ENCODE data around the gene SMYD3.

The SMYD3 gene

DNA sequence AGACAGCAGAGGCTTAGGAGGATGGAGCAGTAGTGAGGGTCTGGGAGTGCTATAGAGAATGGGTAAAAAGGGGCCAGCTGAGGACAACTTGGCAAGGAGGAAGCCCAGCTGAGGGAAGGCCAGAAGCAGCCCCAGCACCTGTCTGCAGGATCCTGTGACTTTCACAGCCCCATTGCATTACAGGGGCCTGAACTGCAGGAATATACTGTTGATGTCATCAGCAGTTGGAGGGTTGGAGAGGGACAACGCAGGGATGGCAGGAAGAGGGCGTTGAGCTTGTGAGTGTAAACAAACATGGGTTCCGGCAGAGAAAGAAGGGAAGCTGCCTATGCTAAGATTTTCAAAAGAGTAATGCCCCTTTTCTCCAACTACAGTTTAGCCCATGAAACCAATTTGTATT lies 628.5 kb downstream of the SMYD3 start:
- no peak for DNase-seq

DNA sequence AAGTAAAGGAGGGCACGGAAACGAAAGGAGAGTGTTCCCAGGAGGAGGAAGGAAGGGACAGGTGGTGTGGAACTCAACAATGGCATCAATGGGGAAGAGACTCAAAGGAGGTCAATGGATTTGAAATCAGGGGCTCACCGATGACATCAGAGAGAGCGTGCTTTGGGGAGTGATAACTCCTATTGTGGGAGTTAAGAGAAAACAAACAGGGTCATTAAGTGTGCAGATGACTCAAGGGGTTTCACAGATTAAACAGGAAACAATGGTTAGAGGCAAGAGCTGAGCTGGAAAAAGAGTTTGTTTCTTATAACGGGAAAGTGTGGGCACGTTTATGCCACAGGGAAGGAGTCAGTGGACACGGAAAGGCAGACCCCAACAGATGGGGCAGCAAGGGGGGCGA lies 629.1 kb downstream of the SMYD3 start:
- DNase-seq = no peak

DNA sequence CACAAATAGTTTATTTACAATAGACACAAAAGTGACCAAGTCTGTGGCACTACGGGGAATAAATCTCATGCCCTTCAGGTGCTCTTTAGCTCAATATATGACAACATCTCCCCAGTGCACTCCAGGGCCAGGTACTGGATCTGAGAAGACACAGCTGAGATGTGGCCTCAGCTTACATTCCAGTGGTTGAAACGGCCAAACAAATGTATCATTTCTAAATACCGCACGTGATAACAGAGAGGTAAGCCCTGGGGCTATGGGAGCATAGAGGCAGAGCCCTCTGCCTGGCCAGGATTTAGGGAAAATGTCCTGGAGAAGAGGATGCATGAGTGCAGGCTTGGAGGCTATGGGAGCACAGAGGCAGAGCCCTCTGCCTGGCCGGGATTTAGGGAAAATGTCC lies 630.5 kb downstream of the SMYD3 start:
- no peak for DNase-seq

DNA sequence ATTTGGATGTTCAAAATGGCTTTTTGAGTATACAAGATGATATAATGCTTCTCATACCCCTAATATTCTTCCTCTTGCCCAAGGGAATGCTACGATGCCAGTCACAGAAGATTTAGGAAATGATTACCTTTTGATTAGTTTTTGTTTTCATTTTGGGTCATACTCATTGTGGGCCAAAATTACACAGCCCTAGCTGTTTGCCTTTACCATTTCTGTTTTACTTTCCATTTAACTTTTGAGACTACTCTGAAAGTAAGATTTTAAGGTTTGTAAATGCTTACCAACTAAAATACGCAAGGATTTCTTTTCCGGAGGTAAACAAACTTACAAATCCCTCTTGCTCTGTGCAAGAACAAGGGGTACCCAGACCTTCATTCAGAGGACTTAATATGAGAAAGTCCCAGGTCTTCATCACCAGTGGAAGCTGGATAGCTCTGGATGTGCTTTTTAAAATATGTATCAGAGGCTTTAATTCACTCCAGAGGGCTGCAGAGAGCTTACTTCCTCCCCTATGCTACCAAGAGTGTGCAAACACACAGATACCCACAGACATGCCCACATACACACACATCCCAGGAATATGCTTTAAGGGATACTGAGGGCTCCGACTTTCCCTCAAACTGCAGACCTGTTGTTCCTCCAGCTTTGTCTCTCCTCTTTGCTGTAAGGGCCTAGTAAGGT lies 631.4 kb downstream of the SMYD3 start:
- no peak for DNase-seq

DNA sequence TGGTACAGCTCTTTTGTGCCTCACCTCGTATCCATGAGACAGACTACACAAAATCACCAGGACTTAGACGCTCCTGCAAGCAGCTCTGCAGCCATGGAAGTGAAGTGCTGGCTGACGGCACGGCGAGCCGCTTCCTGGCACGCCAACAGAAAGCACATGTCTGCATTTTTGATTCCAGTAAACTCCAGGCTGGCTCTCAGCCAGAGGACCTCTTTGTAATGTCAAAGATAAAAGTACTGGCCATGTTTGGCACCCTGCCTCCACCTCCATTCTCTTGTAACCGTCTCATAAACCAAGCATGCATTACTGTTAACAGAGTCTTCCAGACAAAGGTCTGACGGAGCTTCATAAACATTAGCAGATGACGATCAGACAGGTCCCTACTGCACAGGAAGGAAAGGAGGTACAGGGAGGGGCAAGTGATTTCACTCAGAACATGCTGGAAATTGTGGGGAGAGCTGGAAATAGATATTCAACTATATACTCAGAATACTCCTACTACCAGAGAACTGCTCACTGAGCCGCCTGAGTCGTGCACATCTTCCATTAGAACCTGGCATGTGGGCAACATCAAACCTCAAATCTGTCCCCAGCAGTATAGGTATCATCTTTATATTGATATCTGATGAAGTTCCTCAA lies 632.0 kb downstream of the SMYD3 start:
- DNase-seq = no peak

DNA sequence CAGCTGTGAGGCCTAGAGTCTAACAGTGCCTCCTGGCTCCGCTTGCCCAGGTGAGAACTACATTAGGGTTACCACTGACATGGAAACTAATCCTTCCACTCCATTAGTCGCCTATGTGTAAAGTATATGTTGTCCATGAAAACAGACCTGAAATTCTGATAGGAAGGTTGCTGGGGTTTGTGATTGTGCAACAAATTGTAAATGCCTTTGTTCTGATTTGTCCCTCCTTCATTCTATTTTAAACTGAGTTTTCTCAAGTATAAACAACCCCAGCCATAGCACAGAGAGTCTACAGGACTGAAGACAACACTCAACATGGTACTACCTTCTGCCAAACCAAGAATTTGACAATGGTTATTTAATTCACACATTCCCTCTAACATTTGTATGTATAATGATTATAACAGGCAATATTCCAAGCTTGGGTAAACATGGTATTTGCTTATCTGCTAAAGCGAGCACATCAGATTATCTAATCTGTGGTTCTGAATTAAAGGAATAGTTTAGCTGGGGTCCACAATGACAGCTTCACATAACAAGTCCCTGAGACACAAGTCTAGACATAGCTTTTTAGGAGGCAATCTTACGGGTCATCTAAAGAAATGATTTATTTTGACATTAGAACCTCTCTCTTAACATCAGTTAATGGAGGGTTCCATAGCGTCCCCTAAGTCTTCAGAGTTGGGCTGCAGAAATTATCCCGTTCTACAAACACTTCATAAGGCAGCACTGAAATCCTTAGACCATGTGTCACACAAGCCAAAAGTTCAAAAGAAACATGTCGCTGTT lies 633.0 kb downstream of the SMYD3 start:
- DNase-seq = no peak

DNA sequence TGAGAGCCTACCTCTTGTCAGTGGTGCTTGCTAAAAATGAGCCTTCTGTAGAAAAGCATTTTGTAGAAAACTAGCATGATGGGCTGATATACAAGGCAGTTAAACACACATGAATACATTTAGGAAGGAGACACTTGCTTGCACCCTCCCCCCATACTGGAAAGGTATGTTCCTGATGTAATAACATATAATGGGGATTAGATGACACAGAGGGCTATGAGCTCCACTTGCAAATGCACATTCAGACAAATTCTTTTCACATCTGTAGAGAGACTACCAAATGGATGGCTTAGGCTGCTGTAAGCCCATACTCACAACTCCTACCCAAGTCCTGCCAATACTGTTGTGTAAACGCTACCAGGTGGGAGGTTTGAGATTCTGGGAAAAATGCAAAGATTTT lies 634.0 kb downstream of the SMYD3 start:
- DNase-seq = no peak

DNA sequence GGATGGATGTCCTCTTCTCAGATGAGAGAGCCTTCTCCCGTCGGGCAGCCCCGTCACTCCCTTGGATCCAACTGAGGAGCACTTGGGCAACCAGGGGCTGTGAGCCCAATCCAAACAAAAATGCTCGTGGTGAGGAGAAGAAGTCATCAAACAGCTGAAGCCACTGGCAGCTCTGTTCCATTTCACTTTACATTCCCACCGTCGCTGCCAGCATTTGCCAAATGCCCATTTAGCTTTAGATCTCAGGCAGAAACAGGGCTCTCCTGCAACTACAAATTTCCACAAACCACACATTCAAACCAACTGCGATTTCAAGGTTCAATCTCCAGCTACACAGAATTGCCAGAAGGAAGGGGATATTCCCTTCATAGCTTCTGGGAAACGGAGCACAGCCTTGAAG lies 634.6 kb downstream of the SMYD3 start:
- DNase-seq = no peak

DNA sequence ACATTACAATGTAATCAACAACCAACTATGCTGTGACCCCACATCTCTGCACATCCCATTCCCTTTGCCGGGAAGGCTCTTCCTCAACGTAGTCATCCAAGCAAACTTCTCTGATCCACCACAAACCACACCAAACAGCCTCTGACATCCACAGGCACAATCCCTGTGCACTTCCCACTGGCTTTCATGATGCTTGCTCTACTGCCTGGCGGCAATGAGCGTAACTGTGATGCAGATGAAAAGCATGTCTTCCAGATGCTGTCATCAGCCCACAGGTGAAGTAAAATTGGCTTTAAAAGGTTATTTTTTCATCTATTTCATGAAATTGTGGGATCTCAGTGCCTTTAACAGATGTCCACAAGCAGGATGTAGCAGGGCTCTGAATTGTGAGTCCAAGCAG lies 635.2 kb downstream of the SMYD3 start:
- DNase-seq = no peak

DNA sequence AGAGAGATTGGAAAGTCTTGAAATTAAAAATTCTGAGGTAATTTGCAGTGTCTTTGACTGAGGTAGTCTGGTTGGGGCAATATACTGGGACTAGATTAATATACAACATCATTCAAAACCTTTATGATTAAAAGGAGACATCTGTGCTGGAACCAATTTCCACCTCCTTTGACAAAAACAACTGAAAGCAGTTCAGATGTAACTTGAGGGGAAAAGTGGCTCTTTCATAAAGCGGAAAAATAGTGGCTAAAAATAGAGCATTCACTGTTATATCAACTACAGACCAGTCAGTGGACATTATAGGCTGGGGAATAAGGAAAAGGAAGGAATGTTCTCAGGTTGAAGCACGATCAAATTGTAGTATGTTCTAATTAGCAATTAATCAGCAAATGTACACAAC lies 635.9 kb downstream of the SMYD3 start:
- DNase-seq = no peak

DNA sequence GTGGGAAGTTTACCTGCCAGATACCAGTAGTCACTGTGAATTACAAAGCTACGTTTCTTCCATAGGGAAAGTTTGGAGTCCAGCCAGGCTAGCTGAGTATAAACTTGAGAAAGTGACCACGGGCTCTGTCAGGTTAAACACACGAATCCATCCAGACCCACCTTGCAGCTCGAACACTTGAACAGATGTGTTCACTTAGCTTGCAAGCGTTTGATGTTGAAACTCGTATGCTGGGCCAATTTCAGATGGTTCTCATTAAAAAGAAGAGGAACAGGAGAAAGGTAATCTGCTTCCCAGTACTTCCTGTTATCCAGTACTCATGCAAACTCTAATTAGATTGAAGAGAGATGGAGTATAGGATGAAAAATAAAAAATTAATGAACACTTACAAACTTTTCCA lies 636.4 kb downstream of the SMYD3 start:
- DNase-seq = no peak

DNA sequence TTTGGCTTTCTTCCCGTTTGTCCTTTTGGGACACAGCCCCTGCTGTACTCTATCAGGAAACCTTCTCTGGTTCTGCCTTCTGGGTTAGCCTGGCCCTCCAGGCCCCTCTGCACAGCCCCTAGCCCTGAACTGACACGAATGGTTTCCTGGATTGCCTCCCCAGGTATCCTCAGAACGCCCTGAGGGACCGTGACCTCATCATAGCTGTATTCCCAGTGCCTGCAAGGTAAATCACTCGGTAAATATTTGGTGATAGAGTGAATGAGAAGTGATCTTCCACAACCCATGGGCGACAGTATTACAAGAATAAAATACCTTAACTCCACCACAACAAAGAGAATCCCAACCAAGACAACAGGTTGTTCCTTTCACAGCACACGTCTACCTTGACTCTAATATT lies 637.2 kb downstream of the SMYD3 start:
- no peak for DNase-seq

DNA sequence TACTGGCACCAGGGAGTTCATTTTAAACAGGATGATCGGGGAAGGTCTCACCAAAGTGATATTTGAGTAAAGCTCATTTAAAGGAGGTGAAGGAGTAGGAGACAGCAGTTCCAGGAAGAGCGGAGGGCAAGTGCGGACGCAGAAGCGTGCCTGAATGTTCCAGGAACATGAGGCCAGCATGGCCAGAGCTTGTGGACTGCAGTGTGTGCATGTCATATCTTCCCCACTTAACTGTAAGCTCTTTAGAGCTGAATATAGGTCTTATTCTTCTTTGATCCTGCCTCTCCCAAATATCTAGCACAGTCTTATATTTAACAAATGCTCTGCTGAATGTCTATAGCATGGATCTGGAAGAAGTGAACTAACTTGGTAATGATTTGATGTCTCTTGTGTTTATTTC lies 639.3 kb downstream of the SMYD3 start:
- DNase-seq = no peak

DNA sequence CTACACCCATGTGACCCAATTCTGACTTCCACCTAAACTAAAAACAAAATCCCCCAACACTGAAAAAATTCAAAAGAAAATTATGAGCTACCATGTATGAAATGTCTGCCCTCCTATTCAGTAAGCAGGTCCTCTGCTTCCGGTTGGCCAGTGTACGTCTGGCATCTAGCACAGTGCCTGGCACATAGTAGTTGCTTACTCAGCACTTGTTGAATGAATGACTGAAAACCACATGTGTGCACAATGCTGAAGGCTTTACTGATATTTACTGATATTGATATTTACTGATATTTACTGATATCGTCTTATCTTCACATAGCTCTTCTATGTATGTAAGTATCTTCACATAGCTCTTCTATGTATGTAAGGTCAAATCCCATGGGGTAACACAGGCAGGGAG lies 642.2 kb downstream of the SMYD3 start:
- no peak for DNase-seq

DNA sequence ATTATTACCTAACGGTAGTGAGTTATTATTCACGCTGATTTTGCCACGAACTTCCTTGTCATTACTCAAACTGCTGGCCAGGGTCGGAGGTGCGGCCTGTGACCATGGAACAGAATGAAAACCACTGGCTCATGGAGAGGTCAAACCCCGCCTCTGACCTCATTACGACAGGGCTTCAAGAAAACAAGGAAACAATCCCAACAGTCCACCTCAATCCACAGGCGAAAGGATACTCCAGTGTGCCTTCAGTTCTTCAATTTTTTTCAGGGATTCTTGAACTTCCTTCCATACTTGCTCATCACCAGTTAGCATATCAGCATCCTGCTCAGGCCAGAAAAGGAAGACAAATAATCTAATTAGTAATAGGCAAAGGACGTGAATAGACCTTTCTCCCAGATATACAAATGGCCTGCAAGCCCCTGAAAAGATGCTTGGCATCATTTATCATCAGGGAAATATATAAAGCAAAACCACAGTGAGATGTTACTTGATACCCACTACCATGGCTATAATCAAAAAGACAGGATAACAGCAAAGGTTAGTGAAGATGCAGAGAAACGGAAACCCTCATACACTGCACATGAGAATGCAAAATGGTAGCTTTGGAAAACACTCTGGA lies 643.4 kb downstream of the SMYD3 start:
- DNase-seq = no peak

DNA sequence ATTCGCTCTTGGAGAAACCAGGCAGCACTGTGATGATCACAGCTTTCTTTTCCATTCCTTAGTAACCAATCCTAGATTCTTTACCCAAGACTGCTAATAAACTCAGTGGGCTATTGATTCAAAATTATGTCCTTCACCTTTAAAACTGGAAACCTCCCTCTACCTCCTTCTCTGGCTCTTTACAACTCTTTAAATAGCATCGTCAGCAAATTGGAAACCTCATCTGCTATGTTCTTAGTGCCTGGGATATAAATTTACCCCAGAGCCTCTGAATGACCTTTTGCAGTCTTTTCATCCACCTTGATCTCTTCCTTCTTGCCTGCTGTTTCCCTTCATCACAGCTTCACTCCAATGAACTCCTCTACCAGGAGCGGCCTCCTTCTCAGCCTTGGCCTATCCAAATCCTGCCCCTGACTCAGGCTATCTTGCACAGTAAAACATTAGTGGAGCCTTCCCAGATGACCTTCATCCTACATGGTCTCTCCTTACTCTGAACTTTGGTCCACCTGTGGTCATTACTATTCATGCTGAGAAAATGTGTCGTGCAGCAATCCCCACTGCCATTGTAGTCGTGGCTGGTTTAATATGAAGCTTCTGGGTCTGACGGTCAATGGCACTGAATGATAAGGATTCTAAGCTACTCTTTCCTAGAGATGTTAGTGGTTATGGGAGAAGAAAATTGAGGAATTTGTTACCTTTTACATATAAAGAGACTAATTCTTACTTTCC lies 644.1 kb downstream of the SMYD3 start:
- no peak for DNase-seq

DNA sequence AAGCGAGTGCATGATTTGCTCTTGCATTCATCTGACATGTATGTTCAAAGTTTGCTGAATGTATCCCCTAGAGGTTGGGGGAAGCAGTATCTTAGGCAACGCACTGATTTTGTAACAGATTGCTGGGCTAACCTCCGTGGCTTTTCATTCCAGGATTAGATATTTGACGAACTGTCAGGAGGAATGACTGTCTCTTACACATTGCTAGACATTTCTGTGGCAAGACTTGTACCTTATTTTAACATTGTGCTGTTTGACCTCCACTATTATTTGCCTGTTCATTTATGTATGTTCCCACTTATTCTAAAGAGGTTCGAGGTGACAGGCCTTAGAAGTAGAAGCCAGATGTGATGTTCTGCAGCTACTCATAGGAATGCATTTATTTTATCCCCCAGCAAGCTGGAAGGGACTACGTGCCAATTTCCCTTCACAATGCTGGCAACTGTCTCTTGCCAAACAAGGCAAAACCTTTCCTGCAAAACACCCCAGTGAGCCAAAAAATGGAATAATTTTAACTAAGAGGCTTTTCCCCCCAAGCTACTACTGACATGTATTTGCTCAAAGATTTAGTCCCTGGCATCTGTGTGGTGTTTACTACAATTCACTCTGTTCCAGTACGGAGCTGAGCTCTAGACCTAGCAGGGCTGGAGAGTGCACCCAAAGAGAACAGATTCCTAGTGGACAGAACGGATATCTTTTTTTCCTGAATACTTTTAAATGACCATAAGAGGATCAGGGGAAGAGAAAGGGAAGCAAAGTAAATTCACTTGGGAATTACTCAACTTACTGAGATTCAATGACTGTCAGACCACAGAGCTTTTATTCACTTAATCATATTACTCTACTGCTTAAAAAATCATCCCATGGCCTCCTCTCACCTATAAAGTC lies 646.2 kb downstream of the SMYD3 start:
- DNase-seq = no peak

DNA sequence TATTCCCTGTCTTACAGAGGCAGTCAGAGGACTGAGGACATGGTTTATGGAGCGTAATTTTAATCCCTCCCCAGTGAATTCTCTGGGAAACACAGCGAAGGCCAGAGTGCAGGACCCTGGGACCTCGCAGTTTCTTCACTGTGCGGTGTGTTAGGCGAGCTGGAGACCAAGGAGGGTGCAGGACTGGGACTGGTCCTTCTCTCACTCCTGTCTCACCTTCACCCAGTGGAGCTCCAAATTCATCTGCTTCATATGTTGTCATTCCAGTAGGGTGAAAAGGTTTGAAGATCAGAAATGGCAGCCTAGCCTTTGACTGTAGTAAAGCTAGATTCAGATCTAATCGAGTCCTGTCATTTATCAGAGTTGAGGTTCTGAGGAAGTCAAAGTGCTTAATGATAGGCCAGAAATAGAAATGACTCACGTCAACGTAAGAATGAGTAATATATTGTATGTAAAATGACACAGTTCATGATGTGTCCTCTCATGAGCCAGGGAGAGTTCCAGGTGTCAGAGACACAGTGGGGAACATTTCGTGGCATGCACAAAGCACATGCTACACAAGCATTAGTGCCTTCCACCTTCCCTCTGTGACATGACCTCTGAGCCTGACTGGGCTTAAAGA lies 647.5 kb downstream of the SMYD3 start:
- DNase-seq = no peak

DNA sequence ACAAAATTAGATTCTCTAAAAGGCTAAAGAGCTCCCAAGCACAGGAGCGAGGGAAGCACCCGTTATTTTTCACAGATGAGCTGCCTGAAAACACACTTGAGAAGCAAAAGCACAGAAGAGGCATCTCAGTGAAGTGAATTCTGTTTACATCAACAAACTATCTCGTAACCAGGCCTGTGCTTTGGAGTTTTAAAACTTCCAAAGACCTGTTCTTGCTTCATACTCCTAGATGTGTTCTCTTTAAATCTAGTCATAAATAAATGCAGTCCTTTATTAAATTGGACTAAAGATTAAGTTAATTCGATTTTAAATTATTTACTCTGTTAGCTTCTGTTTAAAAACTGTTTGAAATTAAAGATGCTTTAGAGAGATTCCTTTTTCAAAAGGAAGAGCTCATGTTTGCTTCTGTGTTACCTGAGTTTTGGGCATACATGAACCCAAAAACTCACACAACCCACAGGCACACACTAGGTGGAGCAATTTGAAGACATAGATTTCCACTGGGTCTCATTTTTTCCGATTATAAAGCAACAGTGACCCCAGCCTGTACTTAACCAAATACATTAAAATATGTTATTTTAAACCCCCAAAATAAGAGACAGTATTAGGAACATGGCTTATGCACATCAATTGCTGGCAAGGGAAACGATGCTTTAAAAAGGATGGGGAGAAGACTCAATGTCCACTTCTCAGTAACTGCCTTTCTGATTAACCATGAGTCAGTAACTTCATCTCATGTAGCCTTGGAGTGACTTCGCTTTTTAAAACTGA lies 648.2 kb downstream of the SMYD3 start:
- no peak for DNase-seq

DNA sequence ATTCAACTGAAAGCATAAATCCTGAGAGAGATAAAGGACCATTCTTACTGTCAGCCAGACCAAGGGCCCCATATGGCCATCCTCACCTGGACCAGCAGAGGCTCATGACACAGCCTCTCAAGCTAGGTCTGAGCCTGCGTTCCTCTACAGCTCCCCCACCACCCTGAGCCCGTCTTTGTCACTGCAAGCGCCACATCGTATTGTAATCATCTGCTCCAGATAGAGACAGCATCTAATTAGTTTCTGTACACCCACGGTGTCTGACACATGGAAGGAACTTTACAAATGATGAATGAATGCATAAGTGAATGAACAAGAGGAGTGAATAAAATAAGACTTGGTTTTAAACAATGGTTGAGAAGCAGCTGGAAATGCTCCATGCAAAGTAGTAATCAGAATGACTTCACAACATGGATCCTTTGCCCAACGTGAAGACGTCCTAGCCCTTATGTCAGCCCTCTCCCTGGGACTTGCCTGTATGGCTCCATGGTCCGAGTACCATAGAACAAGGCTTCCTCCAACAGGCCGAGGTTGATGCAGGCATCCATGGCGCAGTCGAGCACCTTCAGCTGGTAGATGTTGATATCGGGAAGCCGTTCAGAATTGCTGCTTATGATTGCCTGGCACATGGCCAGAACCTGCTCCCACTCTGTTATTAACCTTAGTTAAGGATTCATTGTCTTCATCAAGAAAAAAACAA lies 648.9 kb downstream of the SMYD3 start:
- DNase-seq = no peak

All from activated effector memory CD4-positive, alpha-beta T cell treated with Interleukin-2 at 50 U/mL for 16 hours (primary cell).